Forelimb muscle (tissue), 1 donor: ENCODE data around the gene DPEP1. TPM values are rescaled to one million over a fixed set of nuclear protein-coding genes. Genes with fewer than 3 reads are reported as not detected.
"Not testable (repeated sequence)": the region's sequence is repeated elsewhere in the genome, so short reads cannot be mapped to it uniquely, and the experiment has no call there.

Source experiments
- DNase-seq: peaks from one replicate; pipeline ENCODE4 v3.0.0-alpha.2; 2013; ENCODE audit warnings: low read depth
- polyA plus RNA-seq: library from polyadenylated mRNA; unstranded; fragments of 120-200 nt; gene quantifications from one replicate; pipeline ENCODE4 v1.2.1, GENCODE V29; 2013; ENCODE audit not compliant: insufficient read length

Gene DPEP1
- polyA plus RNA-seq, 1 donor, result 0.72 TPM

DNA sequence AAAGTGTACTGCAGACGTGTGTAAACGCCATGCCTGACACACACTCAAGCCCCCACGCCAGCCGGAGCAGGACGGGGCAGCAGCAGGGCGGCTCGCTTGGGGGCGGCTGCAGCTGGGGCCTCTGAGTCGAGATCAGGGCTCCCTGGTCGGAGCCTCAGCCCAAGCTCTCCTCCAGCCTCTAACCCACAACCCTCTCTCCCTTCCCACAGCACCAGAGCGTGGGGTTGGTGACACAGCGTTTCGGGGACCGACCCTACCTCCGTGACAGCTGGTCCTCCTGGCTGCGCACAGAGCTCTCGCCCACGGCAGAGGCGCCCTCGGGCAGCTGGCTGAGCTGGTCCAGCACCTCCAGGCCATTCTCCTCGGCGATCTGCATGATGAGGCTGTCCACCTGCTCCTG lies 32.8 kb downstream of the DPEP1 start:
- no peak for DNase-seq

DNA sequence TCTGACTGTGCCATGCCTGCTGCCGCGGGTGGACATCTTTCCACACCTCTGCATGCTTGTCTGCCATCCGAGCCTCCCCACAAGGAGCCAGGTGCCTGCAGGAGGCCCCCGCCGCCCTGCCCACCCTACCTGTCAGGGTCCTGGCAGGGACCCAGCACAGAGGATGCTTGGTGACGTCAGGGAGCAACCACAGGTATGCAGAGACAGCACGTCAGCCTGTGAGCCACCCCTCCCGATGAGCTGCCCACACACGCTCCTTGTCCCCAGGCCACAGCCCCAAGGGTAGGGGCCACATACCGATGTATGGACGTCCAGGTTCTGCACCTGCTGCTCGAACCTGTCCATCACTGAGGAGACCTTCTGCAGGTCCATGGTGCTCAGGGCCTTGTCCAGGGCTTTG lies 33.5 kb downstream of the DPEP1 start:
- no peak for DNase-seq

DNA sequence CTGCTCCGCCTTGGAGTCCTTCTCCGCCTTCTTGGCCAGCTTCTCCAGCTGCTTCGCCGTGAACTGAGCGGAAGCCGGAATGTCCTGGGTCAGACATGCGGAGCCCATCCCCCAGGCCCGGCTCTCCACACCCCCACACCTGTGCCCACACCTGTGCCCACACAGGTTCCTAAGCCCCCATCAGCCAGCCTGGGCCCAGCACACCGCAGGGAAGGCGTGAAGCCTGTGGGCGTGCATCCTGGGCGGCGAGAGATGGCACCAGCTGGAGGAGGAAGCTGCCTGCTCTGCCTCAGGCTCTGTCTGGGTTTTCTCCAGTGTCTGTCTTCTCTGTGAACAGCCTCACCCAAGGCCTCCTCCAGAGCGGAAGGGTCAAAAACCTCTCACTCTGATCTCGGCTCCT lies 38.1 kb downstream of the DPEP1 start:
- no peak for DNase-seq

DNA sequence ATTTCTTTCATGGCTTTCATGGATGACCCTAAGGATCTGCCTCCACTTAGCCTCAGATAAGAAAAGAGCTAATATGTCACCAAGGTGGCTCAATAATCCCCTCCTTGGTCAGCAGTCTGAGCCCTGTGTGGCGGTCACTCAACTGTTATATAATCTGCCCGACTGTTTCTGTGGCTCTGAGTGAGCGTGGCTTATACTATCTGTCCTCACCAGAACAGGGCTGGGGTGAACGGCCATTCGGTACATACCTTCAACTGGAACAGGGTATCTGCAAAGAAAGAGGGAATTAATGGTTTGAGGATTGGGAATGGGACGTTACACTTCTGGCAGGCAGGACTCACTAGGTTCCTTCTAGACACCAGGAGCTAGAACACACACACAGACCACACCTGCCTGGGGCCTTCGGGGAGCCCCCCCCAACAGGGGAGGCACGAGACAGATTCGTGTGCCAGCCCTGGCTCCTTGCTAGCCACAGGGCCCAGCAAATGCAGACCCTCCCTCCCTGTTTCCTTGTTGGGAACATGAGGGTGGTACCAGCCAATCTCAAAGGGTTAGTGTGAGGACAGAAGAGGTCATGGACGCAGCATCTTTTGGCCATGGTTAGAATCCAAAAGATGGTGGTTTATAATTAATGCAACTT lies 40.3 kb downstream of the DPEP1 start:
- no peak for DNase-seq

DNA sequence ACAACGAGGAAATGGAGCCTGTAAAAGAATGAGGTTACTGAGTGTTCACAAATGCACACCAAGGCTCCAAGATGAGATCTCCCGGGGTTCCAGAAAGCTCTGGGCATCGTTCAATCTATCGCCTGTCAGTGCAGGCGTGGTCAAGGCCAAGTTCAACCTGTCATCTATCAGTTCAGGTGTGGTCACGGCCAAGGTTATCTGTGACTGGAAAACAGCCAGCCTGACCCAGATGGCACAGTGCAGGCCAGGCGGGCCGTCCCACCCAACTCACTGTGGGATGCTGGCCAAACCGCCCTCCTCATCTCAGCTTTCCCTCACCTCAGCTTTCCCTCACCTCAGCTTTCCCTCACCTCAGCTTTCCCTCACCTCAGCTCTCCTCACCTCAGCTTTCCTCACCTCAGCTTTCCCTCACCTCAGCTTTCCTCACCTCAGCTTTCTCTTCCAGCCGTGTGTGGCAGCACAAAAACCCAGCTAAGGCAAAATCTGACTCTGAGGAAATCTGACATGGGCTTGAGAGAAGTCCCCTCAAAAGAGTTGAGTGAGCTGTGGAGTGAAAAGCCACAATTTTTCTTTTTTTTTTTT lies 41.7 kb downstream of the DPEP1 start:
- DNase-seq, result no peak

DNA sequence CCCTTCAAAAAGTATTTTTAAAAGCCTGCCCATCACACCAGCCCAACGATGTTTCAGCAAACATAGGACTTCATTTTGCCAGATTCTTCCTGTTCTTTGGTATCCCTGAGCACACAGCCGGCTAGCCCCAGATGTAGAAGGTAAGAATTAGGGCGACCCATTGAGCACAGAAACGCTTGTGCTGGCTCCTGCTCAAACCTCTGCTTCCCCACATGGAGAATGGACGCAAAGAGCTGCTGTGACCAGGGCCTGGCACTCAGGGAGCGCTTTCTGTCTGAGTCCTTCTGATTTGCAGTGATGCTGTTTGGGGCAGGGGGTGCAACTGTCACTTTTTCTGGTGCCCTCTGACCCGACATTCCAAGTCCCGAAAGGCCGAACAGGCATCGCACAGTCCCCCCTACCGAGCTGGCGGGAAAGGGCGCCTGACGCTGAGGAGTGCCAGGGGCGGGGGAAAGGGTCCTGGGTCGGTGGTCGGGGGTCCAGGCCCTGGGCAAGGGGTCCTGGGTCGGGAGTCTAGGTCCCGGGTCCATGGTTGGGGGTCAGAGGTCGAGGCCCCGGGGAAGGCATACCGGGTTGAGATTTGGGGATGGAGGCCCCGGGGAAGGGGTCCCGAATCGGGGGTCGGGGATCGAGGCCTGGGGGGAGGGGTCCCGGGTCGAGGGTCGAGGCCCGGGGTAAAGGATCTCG lies 43.1 kb downstream of the DPEP1 start:
- DNase-seq, result no peak

DNA sequence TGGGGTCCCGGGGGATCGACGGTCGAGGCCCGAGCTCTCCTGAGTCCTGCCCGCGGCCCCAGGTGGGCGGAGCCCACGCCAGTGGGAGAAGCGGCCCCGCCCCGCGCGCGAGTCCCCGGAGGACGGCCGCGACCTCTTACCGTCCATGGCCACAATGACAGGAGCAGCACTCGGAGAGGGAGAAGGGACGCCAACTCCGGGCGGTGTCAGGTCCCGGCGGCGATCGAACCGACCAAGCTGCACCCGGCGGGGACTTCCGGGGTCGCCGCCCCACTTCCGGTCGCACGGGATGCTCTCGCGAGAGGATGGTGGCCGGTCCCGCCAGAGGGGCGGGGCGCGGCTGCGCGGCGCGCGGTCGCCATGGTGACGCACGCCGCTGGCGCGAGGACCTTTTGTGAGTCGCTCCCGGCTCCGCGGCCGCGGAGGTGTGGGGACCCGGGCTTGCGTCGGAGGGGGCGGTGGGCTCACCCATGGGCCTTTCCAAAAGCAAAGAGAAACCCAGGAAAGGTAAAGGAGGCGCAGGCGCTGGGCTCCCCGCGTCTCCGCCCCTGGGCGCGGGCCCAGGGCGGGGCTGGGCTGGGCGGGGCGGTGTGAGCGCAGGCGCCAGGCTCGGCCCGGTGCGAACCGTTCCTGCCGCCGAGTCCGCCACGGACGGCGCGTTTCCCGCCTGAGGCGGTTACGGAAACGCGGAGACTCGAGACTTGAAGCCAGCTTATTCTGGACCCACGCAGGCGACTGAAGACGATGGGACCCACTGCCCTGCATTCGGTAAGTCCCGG lies 44.2 kb downstream of the DPEP1 start, which contains the start of the genes CHMP1A and SPATA33:
CHMP1A (minus strand) TSS at position 267 of the 779 bp plus-strand sequence; CDS start at position 147, 120 bp downstream.
SPATA33 (plus strand) TSS at position 395 of the 779 bp plus-strand sequence; CDS start at position 471, 76 bp downstream.
- DNase-seq, result peak; percentile 70

DNA sequence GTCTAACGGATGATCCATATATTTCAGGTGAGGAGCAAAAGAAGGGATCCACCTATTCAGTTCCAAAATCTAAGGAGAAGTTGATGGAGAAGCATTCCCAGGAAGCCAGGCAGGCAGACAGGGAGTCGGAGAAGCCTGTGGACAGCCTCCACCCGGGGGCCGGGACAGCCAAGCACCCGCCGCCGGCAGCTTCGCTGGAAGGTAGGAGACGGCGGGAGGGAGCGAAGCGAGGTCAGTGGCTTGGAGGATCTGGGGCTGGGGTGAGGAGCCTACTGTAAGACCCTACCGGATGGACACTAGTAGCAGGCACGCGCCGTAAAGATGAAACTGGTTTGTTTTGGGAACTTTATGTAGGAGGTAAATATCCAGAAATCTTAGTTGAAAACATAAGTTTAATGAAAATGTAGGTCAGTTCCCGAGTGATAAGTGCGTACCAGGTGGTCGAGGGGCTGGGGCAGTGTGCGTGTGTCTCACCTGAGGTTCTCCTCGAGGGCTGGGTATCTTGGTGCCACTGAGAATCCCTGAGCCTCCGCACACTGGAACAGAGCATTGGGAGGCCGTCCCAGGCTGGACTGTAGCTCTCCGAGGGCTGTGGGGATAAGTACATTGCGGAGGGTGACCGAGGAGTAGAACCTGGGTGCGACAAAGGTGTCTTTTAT lies 44.9 kb downstream of the DPEP1 start:
- no peak for DNase-seq

DNA sequence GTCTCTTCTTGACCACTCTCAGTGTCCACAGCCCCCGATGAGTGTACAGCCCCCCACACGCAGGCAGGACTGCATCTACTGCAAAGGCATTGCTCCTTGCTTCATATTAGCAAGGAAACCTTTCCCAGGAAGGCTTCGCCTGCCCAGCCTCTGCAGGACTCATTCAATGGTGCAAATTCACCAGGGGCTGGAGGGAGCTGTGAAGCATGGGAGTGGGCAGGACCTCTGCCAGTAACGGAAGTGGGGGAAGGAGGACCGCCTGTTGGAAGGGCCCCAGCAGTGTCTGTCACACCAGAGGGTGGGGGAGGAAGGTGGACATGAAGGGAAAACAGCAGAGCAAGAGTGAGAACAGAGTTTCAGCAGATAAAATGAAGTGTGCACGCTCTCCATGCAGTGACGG lies 46.7 kb downstream of the DPEP1 start:
- no peak for DNase-seq

DNA sequence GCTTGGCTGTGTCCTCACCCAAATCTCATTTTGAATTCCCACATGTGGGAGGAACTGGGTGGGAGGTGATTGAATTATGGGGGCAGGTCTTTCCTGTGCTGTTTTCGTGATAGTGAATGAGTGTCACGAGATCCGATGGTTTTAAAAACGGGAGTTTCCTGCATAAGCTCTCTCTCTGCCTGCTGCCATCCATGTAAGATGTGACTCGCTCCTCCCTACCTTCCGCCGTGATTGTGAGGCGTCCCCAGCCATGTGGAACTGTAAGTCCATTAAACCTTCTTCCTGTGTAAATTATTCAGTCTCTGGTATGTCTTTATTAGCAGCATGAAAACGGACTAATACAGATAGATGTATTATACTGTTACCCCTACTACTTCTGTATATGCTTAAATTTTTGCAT lies 47.8 kb downstream of the DPEP1 start:
- no peak for DNase-seq

DNA sequence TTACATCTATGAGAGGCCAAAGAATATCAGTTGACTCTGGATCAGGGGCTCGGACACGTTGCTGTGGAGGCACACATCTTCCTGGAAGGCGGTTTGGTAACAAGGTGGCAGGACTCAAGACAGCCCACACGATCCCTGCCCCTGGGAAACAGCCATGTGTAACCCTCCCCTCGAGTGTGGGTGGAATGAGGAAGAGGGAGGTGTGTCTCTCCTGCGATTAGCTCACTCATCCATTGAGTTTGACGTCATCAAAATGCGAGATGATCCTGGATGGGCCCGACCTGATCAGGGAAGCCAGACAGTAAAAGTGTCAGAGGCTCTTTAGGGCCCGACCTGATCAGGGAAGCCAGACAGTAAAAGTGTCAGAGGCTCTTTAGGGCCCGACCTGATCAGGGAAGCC lies 50.8 kb downstream of the DPEP1 start:
- DNase-seq, result not testable (repeated sequence)

DNA sequence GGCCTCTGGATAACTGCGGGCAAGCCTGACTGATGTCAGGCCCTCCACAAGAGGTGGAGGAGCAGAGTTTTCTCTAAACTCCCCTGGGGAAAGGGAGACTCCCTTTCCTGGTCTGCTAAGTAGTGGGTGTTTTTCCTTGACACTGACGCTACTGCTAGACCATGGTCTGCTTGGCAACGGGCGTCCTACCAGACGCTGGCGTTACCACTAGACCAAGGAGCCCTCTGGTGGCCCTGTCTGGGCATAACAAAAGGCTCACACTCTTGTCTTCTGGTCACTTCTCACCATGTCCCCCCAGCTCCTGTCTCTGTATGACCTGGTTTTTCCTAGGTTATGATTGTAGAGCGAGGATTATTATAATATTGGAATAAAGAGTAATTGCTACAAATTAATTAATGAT lies 53.6 kb downstream of the DPEP1 start:
- DNase-seq, result not testable (repeated sequence)

DNA sequence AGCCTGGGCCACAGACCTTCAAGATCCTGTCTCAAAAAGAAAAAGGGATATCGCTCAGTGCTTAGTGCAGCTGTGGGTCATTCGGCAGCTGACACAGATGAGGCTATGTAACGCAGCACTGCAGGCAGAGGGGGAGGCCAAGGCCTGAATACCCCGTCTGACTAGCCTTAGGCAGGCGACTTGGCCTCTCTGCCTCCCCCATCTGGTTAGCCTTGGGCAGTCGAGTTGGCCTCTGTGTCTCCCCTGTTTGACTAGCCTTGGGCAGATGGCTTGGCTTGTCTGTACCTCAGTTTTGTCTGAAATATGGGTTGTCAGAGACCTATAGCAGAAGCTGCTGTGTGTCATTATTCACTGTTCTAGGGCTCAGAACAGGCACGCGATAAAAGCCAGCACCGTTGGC lies 54.2 kb downstream of the DPEP1 start:
- DNase-seq, result no peak

DNA sequence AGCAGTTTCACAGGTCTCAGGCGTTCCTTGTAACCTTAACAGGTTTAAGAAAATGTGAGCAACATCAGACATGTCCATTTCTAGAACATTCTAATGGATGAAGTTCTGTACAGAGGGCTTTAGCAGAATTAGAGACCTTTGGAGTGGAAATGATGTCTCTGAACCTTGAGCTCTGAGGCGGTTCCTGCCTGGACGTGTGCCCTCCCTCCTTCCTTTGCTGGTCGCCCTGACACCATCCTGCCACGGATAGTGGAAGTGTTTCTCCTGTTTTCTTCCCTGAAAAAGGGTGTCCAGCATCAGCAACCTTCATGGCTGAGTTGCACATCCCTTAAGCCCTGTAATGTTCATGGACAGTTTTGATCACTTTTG lies 55.3 kb downstream of the DPEP1 start:
- no peak for DNase-seq

DNA sequence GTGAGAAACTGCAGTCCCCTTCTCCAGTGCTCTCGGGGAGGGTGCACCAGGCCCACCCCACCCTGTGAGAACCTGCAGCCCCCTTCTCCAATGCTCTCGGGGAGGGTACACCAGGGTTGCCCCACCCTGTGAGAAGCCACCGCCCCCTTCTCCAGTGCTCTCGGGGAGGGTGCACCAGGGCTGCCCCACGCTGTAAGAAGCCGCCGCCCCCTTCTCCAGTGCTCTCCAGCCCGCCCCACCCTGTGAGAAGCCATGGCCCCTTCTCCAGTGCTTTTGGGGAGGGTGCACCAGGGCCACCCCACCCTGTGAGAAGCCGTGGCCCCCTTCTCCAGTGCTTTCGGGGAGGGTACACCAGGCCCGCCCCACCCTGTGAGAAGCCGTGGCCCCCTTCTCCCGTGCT lies 56.3 kb downstream of the DPEP1 start:
- DNase-seq, result no peak

DNA sequence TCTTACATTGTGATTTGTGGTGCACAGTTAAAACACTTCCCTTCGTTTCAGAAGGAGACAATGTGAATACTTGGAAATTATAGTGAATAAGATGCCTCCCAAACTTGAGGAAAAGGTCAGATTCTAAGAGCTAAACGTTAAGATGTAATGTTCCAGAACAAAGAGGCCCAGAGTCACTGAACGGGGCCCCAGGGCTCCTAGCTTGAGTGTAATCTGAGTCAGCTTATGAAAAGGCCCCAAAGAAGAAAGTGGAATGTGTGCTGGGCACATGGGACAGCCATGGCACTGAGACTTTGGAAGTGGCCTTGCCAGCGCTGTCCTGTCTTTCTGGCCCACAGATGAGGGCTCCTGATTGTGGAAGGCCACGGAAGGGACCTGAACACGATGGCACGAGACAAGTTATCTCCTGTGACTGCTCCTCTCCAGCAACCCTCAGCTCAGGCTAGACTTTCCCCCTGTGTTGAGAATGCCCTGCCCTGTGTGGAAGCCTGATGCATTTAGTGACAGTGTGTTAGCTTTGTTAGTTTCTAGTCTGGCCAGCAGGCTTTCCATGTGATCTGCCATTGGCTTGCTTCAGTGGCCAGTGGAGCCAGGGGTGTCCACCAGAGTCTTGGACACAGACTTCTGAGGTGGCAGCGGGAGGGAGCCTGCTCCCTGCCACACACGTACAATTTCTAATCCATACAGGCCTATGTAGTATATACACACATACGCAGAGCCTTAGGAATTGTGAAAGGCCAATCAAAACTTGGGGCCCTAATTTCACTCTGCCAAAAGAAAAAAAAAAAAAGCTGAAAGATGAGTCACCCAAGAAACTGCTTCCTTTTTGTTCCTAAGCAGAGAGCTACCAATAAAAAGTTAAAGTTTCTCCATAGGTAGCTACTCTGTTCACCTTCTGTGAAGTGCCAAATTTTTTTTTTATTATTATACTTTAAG lies 57.3 kb downstream of the DPEP1 start:
- DNase-seq, result no peak

DNA sequence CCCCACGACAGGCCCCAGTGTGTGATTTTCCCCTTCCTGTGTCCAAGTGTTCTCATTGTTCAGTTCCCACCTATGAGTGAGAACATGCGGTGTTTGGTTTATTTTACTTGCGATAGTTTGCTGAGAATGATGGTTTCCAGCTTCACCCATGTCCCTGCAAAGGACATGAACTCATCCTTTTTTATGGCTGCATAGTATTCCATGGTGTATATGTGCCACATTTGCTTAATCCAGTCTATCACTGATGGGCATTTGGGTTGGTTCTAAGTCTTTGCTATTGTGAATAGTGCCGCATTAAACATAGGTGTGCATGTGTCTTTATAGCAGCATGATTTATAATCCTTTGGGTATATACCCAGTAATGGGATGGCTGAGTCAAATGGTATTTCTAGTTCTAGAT lies 58.1 kb downstream of the DPEP1 start:
- not testable (repeated sequence) for DNase-seq

DNA sequence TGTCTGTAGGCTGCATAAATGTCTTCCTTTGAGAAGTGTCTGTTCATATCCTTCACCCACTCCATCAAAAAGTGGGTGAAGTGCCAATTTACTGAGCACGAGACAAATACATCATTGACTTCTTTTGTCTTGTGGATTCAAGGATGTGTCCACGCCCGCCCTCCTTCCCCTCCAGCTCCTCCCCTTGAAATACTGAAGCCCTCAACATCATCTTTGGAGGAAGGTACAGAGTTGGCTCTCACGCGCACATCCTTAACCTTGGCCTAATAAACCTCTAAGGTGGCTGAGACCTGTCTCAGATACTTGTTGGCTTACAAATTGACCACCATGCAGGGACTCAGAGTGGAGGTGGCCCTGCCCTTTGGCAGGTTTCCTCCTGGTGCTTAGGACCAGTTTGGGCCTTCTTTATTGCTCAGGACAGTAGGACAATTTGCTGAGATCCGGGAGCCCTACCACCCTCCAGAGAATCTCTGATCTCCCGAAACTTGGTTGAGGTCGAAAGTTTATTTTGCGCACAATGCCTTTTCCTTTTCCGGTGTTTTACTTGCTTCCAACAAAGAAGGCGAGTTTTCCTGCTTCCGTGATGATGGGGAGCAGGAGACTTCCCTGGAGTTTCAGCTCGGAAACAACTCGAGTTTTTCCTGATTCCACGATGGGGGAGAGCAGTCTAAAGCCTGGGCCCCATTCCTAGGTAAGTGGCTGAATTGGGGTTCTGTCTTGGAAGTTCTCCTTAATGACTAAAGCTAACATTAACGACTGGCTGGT lies 58.9 kb downstream of the DPEP1 start:
- DNase-seq, result no peak

DNA sequence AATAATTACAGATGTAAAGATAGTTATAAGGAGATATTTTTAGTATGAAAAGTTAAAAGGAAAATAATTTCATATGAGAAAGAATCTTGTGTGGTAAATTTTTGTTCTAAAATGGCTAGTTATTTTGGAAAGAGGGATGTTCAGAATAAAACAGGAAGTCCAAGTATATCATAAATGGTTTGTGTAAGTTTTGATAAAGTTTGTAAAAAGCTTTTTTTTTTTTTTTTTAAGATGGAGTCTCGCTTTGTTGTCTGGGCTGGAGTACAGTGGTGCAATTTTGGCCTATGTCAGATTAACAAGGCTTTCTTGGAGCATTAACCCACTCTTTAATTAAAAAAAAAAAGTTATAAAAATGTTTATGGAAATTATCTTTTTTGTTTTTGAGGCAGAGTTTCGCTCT lies 64.8 kb downstream of the DPEP1 start:
- DNase-seq, result no peak

DNA sequence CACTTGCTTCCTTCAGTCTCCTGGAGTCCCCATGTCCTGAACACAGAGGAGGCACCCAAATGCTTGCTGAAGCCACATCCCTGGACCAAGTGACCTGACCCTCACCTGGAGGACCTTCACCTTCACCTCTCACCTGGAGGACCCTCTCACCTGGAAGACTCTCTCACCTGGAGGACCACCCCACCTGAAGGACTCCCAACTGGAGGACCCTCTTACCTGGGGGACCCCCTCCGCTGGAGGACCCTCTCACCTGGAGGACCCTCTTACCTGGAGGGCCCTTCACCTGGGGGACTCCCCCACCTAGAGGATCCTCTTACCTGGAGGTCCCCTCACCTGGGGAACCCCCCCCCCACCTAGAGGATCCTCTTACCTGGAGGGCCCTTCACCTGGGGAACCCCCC lies 72.5 kb downstream of the DPEP1 start:
- no peak for DNase-seq
